Trophoblast cell (in vitro differentiated cells and primary cell): ENCODE data around the gene TACC2.

Source experiments
- DNase-seq, 2 donors: peaks; one replicate each; pipeline ENCODE4 v3.0.0-alpha.2; 2016
- H2AFZ ChIP-seq: 2 replicates; pipeline ENCODE4 v1.6.1; 2013; ENCODE audit warnings: low read length, moderate library complexity, mild to moderate bottlenecking; ENCODE audit not compliant: insufficient read depth, poor library complexity
- H2AK5ac ChIP-seq: 2 replicates; pipeline ENCODE4 v1.6.1; 2013; ENCODE audit warnings: mild to moderate bottlenecking, low read length
- H2BK120ac ChIP-seq: 2 replicates; pipeline ENCODE4 v1.6.1; 2013; ENCODE audit warnings: low read length, mild to moderate bottlenecking, moderate library complexity; ENCODE audit not compliant: insufficient read depth, poor library complexity
- H2BK12ac ChIP-seq: 2 replicates; pipeline ENCODE4 v1.6.1; 2013; ENCODE audit warnings: mild to moderate bottlenecking, low read length, moderate library complexity
- H2BK5ac ChIP-seq: 2 replicates; pipeline ENCODE4 v1.6.1; 2013; ENCODE audit warnings: low read length, low read depth, moderate library complexity, mild to moderate bottlenecking; ENCODE audit not compliant: poor library complexity
- H3K14ac ChIP-seq: 2 replicates; pipeline ENCODE4 v1.6.1; 2013; ENCODE audit warnings: mild to moderate bottlenecking, low read length
- H3K18ac ChIP-seq: 2 replicates; pipeline ENCODE4 v1.6.1; 2013; ENCODE audit warnings: mild to moderate bottlenecking, low read length
- H3K23ac ChIP-seq: 2 replicates; pipeline ENCODE4 v1.6.1; 2013; ENCODE audit warnings: low read length
- H3K27ac ChIP-seq: 2 replicates; pipeline ENCODE4 v1.5.1; 2013; ENCODE audit warnings: low read depth, mild to moderate bottlenecking, inconsistent platforms, low read length, moderate library complexity
- H3K27me3 ChIP-seq: 2 replicates; pipeline ENCODE4 v1.6.1; 2013; ENCODE audit warnings: inconsistent platforms, mild to moderate bottlenecking, low read length, moderate library complexity; ENCODE audit not compliant: insufficient read depth
- H3K36me3 ChIP-seq, 2 experiments: 1 replicate in 1 of 2; 2 replicates in 1 of 2; pipeline ENCODE4 v1.6.1; 2013; ENCODE audit warnings: low read length in 2 of 2, mild to moderate bottlenecking in 2 of 2, moderate library complexity in 1 of 2; ENCODE audit not compliant: insufficient read depth in 2 of 2, control insufficient read depth in 1 of 2
- H3K4ac ChIP-seq: 2 replicates; pipeline ENCODE4 v1.6.1; 2013; ENCODE audit warnings: low read depth, mild to moderate bottlenecking, low read length, moderate library complexity
- H3K4me1 ChIP-seq, 2 experiments: 1 replicate in 1 of 2; 2 replicates in 1 of 2; pipeline ENCODE4 v1.6.1; 2013; ENCODE audit warnings: low read length in 2 of 2, mild to moderate bottlenecking in 2 of 2, moderate library complexity in 1 of 2; ENCODE audit not compliant: insufficient read depth in 2 of 2, control insufficient read depth in 1 of 2
- H3K4me2 ChIP-seq: 2 replicates; pipeline ENCODE4 v1.6.1; 2013; ENCODE audit warnings: inconsistent platforms, mild to moderate bottlenecking, low read length, moderate library complexity
- H3K4me3 ChIP-seq: 2 replicates; pipeline ENCODE4 v1.5.1; 2013; ENCODE audit warnings: mild to moderate bottlenecking, low read depth, low read length, inconsistent platforms
- H3K79me1 ChIP-seq: one replicate; pipeline ENCODE4 v1.6.1; 2013; ENCODE audit warnings: low read length
- H3K79me2 ChIP-seq: 2 replicates; pipeline ENCODE4 v1.6.1; 2013; ENCODE audit warnings: low read length, mild to moderate bottlenecking; ENCODE audit not compliant: control insufficient read depth, insufficient read depth, poor library complexity
- H3K9ac ChIP-seq: 2 replicates; pipeline ENCODE4 v1.6.1; 2013; ENCODE audit warnings: mild to moderate bottlenecking, low read length
- H3K9me3 ChIP-seq: 2 replicates; pipeline ENCODE4 v1.6.1; 2013; ENCODE audit warnings: low read depth, mild to moderate bottlenecking, control low read depth, inconsistent platforms, low read length; ENCODE audit not compliant: insufficient read depth
- H4K12ac ChIP-seq: 2 replicates; pipeline ENCODE4 v1.6.1; 2013; ENCODE audit warnings: low read depth, mild to moderate bottlenecking, low read length, moderate library complexity
- H4K8ac ChIP-seq: 2 replicates; pipeline ENCODE4 v1.6.1; 2013; ENCODE audit warnings: low read depth, mild to moderate bottlenecking, low read length, moderate library complexity
- H4K91ac ChIP-seq: one replicate; pipeline ENCODE4 v1.6.1; 2013; ENCODE audit warnings: low read depth, mild to moderate bottlenecking, low read length, moderate library complexity
- WGBS: extraction: QIAGEN DNeasy Blood & Tissue Kit; methylation state at CpG from one replicate; pipeline ENCODE4 v1.1.7; 2013; ENCODE audit warnings: missing lambda C conversion rate; ENCODE audit not compliant: insufficient read length, insufficient coverage; ENCODE audit errors: extremely low coverage; 5-methylcytosine and 5-hydroxymethylcytosine counted together

The TACC2 gene

DNA sequence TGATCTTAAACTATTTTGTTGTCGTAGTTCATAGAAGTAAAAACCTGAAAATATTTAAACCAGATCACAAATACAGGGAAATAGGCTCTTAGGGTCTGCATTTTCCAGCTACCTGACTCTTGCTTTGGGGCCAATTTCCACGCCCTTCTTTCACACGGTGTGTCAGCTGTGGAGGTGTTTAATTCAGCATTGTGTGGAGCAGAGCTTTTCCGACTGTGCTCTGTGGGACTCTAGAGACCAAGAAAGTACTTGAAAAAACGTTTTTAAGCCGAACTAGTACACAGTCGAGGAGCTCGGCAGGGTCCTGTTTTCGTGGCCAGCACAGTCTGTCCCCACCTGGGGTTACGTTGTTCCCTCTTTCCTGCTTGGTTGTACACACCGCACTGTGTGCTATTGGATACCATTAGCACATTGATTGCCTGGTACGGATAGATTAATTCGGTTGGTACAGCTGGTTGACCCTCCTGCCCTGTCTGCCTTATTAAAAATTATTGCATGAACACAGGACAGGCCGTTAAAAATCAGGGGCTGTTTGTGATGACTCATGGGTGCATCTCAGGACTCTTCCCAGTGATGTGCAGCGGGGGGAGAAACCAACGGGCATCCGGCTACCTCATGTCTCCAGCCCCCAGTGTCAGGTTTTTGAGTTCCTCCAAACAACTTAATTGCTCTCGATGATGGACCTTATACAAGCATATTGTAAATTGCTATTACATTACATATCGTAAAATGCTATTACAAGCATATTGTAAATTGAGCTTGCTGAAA lies 201.4 kb downstream of the TACC2 start:
- Histone ChIP-seq H3K9me3 (no peaks in the 10 kb centered on the region), H2BK12ac (no peak overlapping the region), H3K36me3 (no peaks in the 10 kb centered on the region), H3K4me2 (no peak overlapping the region), H3K9ac (no peak overlapping the region), H3K4ac (no peak overlapping the region), H3K14ac (no peak overlapping the region), H3K4me3 (no peak overlapping the region), H3K4me1 (peaks cover 0 to 2% of the 10 kb centered on the region in 2 experiments), H4K91ac (no peak overlapping the region), H3K23ac (no peak overlapping the region), H3K79me2 (no peaks in the 10 kb centered on the region), H2BK120ac (no peak overlapping the region), H3K27ac (no peak overlapping the region), H3K18ac (no peak overlapping the region), H2BK5ac (no peak overlapping the region), H2AK5ac (no peak overlapping the region), H2AFZ (no peak overlapping the region), H4K8ac (no peak overlapping the region), H4K12ac (no peak overlapping the region), H3K27me3 (no peaks in the 10 kb centered on the region), H3K79me1 (no peaks in the 10 kb centered on the region)
- no peak for DNase-seq
- WGBS = no CpG with 5 or more reads among the region's 19 CpGs

DNA sequence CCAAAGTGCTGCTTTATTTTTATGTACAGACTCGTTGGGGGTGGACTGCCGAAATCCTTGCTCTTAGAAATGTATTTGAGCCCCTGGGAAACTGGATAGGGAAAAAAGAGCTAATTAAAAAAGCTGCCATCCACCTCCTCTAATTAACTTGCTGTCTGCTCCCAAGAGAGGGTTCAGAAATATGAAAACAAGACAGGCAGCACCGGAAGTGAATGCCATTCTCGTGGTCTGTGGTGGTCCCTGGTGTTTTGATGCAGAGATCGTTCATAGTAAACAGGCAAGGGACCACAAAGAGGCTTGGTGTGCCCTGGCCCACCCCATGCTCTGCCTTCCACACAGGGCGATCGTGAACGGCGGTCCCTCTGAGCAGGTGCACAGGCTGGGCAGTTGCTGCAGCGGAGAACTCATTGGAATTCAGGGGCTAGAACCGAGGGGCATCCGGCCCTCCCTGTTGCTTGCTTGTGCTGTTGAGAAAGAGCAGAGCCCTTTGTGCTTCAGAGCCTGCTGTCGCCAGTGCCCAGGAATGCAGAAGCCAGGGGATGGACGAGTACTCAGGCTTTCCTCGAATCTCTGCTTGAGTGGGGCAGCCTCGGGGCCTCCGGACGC lies 203.1 kb downstream of the TACC2 start:
- H2BK5ac ChIP-seq = no peak overlapping the region
- no peak overlapping the region for H4K8ac ChIP-seq
- H3K4me1 ChIP-seq = peaks cover 0 to 2% of the 10 kb centered on the region in 2 experiments
- H3K36me3 ChIP-seq = no peaks in the 10 kb centered on the region
- H4K12ac ChIP-seq = no peak overlapping the region
- no peaks in the 10 kb centered on the region for H3K79me2 ChIP-seq
- H3K9ac ChIP-seq = no peak overlapping the region
- no peak overlapping the region for H3K14ac ChIP-seq
- no peak overlapping the region for H3K18ac ChIP-seq
- no peak overlapping the region for H2BK12ac ChIP-seq
- no peaks in the 10 kb centered on the region for H3K9me3 ChIP-seq
- no peak overlapping the region for H2AFZ ChIP-seq
- no peak overlapping the region for H2AK5ac ChIP-seq
- H3K4me2 ChIP-seq = no peak overlapping the region
- H3K79me1 ChIP-seq = no peaks in the 10 kb centered on the region
- H2BK120ac ChIP-seq = no peak overlapping the region
- no peak for DNase-seq
- H3K4ac ChIP-seq = no peak overlapping the region
- no peak overlapping the region for H4K91ac ChIP-seq
- H3K27ac ChIP-seq = no peak overlapping the region
- H3K4me3 ChIP-seq = no peak overlapping the region
- H3K27me3 ChIP-seq = no peaks in the 10 kb centered on the region
- H3K23ac ChIP-seq = no peak overlapping the region
- WGBS = no CpG with 5 or more reads among the region's 18 CpGs

DNA sequence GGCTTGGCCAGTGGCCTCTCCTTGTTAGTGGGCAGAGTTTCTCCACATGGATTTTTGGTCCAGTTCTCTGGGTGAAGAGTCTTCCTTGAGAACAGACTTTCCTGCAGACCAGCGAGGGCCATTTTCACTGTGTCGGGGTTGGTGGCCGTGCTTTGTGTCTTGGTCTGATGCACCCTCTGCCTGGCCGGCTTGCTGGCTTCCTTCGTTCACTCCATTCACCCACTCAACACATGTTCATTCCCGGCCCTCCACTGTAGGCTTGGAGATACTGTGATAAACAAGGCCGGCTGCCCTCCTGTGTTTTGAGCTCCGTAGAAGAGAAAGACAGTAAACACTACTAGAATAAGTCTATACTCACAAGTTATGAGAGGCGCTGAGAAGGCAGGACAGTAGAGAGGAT lies 205.3 kb downstream of the TACC2 start:
- WGBS = no CpG with 5 or more reads among the region's 9 CpGs
- no peaks in the 10 kb centered on the region for H3K36me3 ChIP-seq
- no peak for DNase-seq
- peaks cover 0 to 2% of the 10 kb centered on the region in 2 experiments for H3K4me1 ChIP-seq
- H3K79me2 ChIP-seq = no peaks in the 10 kb centered on the region
- H4K8ac ChIP-seq = no peak overlapping the region
- no peak overlapping the region for H3K9ac ChIP-seq
- H2BK12ac ChIP-seq = no peak overlapping the region
- no peak overlapping the region for H4K91ac ChIP-seq
- no peak overlapping the region for H2AK5ac ChIP-seq
- H2AFZ ChIP-seq = no peak overlapping the region
- no peak overlapping the region for H4K12ac ChIP-seq
- H3K4me2 ChIP-seq = no peak overlapping the region
- no peaks in the 10 kb centered on the region for H3K27me3 ChIP-seq
- H3K4me3 ChIP-seq = no peak overlapping the region
- no peaks in the 10 kb centered on the region for H3K79me1 ChIP-seq
- H3K23ac ChIP-seq = no peak overlapping the region
- no peak overlapping the region for H3K18ac ChIP-seq
- H3K4ac ChIP-seq = no peak overlapping the region
- no peak overlapping the region for H3K27ac ChIP-seq
- H3K9me3 ChIP-seq = no peaks in the 10 kb centered on the region
- no peak overlapping the region for H2BK5ac ChIP-seq
- H2BK120ac ChIP-seq = no peak overlapping the region
- H3K14ac ChIP-seq = no peak overlapping the region

DNA sequence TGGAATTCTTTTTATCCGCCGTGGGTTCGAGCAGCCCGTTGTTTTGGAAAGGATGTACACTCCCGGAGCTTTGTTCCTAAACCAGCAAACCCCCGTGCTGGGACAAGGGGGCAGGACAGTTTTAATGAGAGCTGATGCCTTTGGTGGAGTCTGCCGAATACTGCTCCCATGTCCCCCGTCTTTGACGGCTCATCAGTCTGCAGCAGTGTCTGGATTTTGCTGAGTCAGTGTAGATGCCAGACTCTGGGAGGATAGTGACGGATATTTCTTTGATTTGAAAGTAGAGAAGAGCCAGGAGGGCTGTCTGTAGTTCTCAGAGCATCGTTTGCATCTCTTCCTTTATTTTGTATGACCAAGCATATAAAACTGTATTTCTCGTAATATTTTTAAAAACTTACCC lies 207.3 kb downstream of the TACC2 start:
- no peaks in the 10 kb centered on the region for H3K79me1 ChIP-seq
- no peak overlapping the region for H3K14ac ChIP-seq
- H3K9ac ChIP-seq = no peak overlapping the region
- no peak overlapping the region for H2BK120ac ChIP-seq
- H3K27ac ChIP-seq = no peak overlapping the region
- no peak overlapping the region for H4K8ac ChIP-seq
- no peak overlapping the region for H4K12ac ChIP-seq
- 100% methylated on average over 1 of the region's 12 CpGs for WGBS
- no peak overlapping the region for H3K4ac ChIP-seq
- no peak overlapping the region for H2BK5ac ChIP-seq
- no peak overlapping the region for H3K4me2 ChIP-seq
- H2AK5ac ChIP-seq = no peak overlapping the region
- H3K9me3 ChIP-seq = peaks cover 5% of the 10 kb centered on the region
- no peak overlapping the region for H3K4me3 ChIP-seq
- no peak overlapping the region for H4K91ac ChIP-seq
- H3K18ac ChIP-seq = no peak overlapping the region
- no peak overlapping the region for H2AFZ ChIP-seq
- no peak overlapping the region for H2BK12ac ChIP-seq
- no peak for DNase-seq
- H3K27me3 ChIP-seq = no peaks in the 10 kb centered on the region
- no peak overlapping the region for H3K23ac ChIP-seq
- H3K4me1 ChIP-seq = peaks cover 0 to 2% of the 10 kb centered on the region in 2 experiments
- peaks cover 3 to 5% of the 10 kb centered on the region in 2 experiments for H3K36me3 ChIP-seq
- no peaks in the 10 kb centered on the region for H3K79me2 ChIP-seq
